OCI-M2 (cell line): ENCODE measurements around the gene UBP1.
"Not testable (repeated sequence)": the region's sequence is repeated elsewhere in the genome, so short reads cannot be mapped to it uniquely, and the experiment has no call there.

Source experiments
- DNase-seq: peaks from one replicate; lab custom pipeline; 2025; ENCODE audit not compliant: unreplicated experiment; lab: John Stamatoyannopoulos, UW

UBP1 gene, protein sequence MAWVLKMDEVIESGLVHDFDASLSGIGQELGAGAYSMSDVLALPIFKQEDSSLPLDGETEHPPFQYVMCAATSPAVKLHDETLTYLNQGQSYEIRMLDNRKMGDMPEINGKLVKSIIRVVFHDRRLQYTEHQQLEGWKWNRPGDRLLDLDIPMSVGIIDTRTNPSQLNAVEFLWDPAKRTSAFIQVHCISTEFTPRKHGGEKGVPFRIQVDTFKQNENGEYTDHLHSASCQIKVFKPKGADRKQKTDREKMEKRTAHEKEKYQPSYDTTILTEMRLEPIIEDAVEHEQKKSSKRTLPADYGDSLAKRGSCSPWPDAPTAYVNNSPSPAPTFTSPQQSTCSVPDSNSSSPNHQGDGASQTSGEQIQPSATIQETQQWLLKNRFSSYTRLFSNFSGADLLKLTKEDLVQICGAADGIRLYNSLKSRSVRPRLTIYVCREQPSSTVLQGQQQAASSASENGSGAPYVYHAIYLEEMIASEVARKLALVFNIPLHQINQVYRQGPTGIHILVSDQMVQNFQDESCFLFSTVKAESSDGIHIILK

DNA sequence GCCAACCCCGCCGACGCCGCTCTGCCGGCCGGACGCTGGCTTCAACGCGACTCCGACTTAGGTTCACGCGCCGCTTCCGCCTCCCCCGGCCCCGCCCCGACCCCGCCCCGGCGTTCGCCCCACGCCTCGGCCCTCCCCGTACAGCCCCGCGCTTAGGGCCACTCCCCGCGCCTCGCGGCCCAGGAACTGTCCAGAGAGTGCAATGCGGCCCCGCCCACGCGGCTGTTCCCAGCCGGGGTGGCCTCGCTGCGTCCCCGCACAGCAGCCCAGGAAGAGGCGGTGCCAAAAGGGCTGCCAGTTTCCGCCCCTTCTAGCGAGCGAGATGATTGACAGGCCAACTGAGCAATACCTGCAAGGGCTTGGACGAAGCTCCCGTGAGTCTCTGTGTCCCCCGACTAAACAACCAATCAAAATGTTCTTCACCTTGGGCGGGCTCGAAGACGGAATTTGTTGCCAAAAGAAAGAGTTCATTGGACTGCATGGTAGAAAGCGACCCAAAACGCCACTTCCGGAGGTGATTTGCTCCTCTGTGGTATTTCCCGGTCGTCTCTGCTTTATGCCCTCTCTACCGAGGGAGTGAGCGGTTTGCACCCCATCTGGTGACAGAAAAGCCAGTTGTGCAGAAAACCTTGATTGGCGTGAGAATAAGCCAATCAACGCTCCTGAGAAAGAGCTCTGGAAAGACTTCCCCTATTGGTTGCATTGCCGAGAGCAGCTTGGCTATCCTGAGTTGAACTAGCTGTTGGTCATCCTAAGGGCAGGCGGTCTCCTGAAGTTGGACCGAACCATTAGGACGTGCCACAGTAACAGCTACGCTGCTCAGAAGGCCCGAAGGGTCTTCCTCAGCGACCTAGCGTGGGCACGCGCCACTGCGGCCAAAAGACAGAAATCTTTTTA is at the start of gene UBP1:
Gene UBP1 (minus strand): TSS at position 78 of the 897 bp plus-strand sequence. CDS start 557 bp downstream, outside the sequence.
- DNase-seq: peak; percentile 98

DNA sequence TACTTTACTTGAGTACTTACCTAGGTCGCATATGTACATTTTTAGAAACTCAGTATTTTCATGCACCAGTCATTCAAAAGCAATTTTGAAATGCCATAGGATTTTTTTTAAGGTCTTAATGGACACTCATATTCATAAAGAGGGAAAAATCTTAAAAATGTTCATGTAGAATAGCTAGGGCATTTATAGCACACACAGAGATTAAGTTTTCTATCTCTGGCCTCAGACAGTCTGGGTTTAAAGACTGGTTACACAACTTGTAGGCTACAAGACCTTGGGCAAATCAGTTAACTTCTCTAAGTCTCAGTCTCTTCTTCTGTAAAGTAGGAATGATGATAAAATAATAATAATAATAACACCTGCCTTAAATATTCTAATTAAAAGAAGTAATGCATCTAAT is 48.5 kb upstream of the UBP1 start:
- no peak for DNase-seq

DNA sequence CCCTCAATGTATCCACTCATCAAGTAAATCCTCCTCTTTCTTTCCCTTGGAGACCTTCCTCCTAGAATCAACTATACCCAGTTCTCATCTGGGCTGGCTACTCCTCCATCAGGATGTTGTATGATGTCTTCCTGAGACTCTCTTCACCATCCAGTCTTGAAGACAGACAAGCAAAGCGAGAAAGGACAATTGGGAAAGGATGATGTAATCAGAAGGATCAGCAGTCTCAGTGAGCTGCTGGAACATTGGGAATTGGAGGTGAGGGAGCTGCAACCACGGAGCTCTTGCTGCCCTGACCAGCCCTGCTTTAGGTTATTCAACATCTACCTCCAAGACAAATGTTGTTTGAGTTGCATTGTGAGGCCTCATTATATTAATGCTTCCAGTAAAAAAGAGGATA is 48.0 kb upstream of the UBP1 start:
- no peak for DNase-seq

DNA sequence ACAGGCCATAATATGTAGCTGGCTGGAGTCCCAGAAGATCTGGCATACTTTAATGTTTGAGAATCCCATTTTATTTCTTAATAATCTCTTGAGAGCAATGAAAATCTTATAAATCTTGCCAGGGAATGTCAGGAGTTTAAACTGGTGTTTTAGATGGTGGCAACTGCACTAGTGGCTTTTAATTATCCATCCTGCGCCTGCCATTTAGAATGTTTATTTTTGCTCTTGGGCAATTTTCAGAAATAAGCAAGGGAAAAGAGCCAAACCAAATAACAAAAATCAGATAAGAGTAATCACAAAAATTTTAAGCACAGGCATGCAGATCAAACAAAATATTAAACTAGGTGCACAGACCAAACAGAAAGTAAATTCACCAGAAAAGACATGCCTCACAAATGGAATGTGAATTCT is 41.9 kb upstream of the UBP1 start:
- DNase-seq: no peak

DNA sequence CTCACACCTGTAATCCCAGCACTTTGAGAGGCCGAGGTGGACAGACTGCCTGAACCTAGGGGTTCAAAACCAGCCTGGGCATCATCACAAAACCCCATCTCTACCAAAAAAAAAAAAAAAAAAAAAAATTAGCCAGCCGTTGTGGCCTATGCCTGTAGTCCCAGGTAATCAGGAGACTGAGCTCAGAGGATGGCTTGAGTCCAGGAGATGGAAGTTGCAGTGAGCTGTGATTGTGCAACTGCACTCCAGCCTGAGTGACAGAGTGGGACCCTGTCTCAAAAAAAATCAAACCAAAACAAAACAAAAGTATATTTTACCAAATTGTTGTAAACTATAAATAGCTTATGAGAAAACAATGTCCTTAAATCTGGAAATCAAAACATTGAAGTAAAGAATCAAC is 34.7 kb upstream of the UBP1 start:
- no peak for DNase-seq

- no peak for DNase-seq
Observed at GRCh38 chr3:33473813-33474212, 33.6 kb upstream of the UBP1 start.

- DNase-seq: no peak
Observed at GRCh38 chr3:33467786-33468185, 27.6 kb upstream of the UBP1 start.

GRCh38 chr3:33461097-33461496 is 20.9 kb upstream of the UBP1 start:
- DNase-seq: no peak

DNA sequence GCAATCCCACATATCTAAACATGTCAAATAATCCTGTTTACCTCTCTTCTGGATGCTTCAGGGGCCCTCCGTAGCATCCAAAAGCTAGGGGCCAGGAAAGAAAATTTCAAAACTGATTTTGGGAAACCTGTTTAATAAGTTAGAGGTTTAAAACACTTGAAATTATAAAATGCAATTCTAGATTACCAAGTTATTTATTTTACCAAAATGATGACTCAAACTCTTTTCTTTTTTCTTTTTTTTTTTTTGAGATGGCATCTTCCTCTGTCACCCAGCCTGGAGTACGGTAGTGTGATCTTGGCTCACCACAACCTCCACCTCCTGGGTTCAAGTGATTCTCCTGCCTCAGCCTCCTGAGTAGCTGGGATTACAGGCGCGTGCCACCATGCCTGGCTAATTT is 19.4 kb upstream of the UBP1 start:
- not testable (repeated sequence) for DNase-seq

DNA sequence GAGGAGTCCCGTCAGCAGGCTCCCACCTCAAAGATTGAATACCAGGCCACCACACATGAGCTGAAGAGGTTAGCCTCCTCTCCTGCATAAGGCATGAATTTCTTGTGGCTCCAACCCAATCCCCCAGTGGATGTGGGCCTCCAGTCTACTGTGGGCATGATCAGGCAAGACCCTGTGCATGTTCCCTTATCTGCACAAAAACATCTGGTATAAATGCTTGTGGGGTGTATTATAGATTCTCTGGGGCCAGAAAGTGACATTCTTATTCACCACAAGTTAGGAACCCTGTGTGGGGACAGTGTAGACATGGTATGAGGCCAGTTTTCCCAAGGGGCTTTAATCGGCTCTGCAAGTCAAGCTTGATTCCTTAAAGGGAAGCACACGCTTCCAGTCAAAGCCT is 18.2 kb upstream of the UBP1 start:
- no peak for DNase-seq

DNA sequence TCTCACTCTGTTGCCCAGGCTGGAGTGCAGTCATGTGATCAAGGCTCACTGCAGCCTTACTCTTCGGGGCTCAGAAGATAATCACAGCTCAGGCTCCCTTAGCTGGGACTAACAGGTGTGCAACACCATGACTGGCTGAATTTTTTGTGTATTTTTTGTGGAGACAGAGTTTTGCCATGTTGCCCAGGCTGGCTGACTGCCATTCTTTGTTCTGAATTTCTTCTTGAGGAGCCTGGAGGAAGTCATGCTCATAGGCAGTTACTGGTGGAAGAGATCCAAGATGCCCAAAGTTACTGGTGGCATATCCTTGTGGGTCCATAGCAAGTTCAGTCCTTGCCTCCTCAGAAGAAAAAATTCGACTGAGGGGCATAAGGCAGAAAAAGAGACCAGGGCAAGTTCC is 16.6 kb upstream of the UBP1 start:
- DNase-seq: no peak

- DNase-seq: no peak
Observed at GRCh38 chr3:33453331-33453761, 13.1 kb upstream of the UBP1 start.

- DNase-seq: not testable (repeated sequence)
Observed at GRCh38 chr3:33451994-33452393, 11.8 kb upstream of the UBP1 start.

DNA sequence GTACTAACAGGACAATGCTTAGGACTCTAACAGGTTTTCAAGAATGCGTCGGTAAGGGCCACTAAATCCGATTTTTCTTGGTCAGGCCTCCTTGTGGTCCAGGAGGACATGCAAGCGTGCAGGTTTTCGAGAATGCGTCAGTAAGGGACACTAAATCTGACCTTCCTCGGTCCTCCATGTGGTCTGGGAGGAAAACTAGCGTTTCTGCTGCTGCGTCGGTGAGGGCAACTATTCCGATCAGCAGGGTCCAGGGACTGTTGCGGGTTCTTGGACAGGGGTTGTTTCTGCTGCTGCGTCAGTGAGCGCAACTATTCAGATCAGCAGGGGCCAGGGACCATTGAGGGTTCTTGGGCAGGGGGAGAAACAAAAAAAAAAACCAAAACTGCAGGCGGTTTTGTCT is 7.8 kb upstream of the UBP1 start:
- no peak for DNase-seq

DNA sequence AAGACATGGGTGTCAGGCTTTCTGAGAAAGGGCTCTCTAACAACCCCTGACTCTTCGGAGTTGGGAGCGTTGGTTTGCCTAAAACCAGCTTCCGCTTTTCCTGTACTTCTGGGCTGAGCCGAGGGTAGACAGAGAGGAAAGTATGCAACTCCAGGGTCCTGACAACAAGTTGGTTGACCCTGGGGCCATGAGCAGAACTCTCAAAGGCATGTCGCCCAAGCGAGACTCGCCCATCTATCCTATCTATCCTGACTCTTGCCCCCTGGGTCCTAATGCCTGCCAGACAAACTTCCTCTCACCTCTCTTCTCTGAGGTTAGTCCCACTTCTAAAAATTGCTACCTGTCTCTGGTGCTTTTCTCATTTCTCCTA is 7.0 kb upstream of the UBP1 start:
- not testable (repeated sequence) for DNase-seq

- no peak for DNase-seq
Observed at GRCh38 chr3:33442190-33442589, 2.0 kb upstream of the UBP1 start.

- no peak for DNase-seq
Observed at GRCh38 chr3:33441225-33441976, 1.2 kb upstream of the UBP1 start.

GRCh38 chr3:33439546-33440327 is 468 bp downstream of the UBP1 start:
- no peak for DNase-seq

DNA sequence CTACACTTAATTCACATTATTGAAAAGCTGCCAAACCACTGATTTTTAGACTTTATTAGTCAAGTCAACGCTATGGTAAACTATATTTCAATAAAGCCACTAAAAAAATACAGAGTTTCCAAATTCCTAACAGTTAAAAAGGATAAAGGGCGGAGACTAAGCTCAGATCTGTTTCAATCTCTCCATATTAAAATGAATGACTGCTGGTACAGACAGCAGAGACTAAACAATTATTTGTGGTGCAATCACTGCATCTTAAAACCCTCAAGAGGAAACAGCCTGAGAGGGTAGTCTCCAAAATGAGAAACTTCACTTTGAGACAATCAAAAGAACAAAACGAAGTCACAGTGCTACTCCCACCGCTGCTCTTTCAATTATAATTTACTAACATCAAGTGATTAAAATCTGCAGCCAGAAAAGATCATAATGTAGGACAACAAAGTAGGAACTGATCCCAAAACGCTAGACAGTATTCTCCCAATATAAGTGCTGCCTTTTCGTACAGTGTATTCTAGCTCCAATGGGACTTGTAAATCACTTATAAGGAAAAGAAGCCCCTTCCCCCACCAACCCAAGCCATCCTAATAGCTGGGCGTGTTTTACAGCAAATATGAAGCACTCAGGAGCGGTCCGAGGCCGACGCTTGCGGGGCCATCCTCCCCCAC is 1.2 kb downstream of the UBP1 start:
- DNase-seq: no peak

GRCh38 chr3:33438284-33438668 is 1.9 kb downstream of the UBP1 start:
- no peak for DNase-seq
